Ramos (cell line): ENCODE results near the gene ADCY1.

Experiments used
- in situ Hi-C: fragments of 300-500 bp; cut with MboI; formaldehyde crosslinking; loops from one replicate; pipeline ENCODE4 v1.14.3; 2022; ENCODE audit warnings: low sequenced_read_pairs; ENCODE audit not compliant: unreplicated experiment

The ADCY1 gene

DNA sequence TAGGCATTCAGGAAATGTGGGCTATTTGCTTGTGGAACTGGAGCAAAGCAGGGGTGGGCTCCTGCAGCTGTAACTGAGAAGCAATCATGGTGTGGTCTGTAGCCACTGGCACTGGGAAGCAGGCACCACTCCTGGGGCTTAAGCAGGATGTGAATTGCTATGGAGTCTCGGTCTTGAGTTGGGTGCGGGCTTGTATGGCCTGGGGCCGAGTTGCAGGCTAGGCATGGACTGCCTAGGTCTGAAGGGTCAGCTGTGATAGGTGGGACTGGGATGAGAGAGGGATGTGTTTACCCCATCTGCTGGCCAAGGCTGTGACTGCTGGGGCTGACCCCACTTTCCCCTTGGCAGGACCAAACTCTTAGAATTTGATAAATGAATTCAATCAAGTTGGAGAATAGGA, 43.0 kb downstream of the ADCY1 start:
- in situ Hi-C loops: no loop called here

DNA sequence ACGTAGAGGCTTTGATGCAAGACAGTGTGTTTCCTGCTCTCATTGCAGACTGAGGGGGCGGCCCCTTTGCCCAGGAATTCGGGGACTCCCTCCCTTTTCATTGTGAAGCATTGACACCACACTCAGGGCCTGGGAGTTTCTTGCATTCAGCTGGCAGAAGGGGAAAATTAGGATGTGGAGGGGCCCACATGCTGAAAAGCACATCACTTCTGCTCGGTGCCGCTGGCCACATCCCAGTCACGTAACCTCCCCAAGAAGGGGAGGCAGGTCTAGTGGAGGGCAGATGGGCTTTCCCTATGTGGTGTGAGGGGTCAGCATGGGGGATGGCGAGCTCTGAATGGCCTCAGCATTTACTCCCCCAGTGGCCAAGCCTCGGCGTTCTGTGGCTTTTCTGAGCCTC, 47.9 kb downstream of the ADCY1 start:
- in situ Hi-C loops: no loop called here

DNA sequence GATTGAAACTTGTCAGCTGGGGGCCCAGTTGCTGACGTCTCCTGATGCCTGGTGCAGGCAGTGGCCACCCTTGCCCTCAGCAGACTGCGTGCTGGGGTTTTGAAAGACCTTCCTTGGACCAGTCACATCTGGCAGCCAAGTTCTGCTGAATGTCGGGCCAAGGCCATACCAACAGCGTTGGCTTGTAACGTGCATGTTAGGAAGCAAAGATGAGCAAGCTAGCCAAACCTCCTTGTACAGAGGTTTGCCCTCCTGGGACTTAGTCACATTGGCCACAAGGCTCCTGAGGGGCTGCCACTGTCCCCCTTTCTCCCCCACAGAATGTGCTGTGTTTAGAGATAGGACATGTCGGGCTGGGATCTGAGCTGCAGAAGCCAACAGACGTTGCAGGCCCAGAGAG, 49.0 kb downstream of the ADCY1 start:
- in situ Hi-C loops: no loop called here

DNA sequence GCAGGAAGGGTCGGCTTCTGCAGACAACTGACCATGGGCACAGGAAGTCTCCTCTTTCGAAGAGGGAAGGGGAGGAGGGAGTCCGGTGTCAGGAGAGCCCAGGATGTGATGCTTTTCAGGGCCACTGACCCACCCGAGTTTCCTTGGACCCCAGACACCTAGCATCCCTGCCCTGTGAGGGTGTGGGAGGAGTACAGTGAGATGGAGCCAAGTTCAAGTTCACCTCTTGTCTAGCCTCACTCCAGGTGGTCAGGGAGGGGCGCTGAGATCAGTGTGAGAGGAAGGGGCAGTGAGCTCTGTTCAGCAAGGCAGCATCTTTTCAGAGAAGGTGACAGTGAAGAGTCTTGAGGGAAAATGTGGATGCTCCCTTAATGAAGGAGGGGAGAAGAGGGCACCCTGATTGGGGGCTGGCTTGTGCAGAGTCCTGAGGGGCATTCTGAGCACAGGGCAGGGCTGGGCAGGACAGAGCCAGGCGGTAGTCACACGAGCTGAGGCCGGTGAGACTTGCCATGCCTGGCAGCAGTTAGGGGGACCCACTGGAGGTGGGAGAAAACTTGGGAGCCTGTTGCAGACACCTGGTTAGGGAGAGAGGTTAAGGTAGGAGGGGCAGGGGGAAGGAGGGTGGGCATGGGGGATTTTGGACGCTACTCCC, 49.7 kb downstream of the ADCY1 start:
- in situ Hi-C loops: no loop called here

DNA sequence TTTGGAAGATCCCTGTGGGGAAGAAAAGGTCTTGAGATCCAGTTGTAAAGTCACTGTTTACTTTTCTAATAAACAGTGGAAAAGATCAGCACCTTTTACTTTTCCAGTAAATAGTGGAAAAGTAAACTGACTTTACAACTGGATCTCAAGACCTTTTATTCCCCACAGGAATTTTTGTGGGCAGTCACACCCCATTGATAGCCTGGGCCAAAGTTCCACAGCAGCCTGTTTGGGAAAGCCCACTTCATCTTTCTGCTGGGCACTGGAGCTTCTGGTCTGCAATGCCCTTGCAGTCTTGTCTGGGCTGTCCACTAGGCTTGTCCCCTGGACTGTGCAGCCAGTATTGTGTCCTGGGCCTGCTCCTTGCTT, 50.2 kb downstream of the ADCY1 start:
- in situ Hi-C loops: no loop called here

DNA sequence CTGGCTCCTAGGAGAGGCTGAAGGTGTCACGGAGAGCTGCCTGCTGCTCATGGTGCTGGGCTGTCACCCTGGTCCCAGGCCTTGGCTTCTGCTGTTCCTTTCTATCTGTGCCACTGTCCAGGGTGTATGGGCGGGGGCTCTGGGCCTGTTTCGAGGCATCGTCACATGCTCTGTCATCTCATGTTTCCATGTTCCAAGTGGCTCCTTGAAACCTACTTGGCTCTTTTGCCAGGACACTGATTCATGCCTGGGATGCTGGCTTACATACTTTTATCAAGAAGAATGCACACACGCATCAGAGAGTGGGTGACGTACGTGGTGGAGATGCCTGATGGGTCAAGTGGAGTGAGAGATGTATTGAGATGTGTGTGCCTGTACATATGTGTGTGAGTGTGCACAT, 50.9 kb downstream of the ADCY1 start:
- in situ Hi-C loops: no loop called here

DNA sequence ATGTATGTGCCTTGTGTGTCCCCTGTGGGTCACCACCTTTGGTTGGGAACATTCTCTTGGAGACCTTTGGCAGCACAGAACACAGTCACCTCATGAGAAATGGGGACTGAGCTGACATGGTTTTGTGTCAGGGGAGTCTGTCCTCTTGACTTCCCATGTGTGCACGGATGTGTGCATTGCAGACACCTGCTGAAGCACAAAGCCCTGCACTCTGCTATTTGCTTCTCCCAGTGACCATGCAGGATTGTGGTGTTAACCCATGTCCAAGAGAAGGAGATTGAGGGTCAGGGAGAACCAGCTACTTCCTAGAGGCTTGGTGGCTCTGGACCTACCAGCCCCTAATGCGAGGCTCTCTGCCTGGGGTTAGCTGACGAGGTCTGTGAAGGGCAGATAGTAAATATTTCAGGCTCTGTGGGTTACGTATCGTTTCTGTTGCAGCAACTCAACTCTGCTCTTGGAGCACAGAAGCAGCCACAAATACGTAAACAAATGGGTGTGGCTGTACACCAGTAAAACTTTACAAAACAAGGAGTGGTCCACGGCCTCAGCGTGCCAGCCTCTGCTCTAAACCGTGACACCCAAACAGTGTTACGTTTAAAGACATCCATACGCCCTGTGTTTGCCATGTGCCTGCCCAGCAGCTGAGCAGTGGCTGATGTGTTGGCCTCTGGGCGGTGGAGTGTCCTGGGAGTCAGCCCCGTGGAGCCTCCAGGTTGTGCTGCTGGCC, 51.7 kb downstream of the ADCY1 start:
- in situ Hi-C loops: no loop called here

DNA sequence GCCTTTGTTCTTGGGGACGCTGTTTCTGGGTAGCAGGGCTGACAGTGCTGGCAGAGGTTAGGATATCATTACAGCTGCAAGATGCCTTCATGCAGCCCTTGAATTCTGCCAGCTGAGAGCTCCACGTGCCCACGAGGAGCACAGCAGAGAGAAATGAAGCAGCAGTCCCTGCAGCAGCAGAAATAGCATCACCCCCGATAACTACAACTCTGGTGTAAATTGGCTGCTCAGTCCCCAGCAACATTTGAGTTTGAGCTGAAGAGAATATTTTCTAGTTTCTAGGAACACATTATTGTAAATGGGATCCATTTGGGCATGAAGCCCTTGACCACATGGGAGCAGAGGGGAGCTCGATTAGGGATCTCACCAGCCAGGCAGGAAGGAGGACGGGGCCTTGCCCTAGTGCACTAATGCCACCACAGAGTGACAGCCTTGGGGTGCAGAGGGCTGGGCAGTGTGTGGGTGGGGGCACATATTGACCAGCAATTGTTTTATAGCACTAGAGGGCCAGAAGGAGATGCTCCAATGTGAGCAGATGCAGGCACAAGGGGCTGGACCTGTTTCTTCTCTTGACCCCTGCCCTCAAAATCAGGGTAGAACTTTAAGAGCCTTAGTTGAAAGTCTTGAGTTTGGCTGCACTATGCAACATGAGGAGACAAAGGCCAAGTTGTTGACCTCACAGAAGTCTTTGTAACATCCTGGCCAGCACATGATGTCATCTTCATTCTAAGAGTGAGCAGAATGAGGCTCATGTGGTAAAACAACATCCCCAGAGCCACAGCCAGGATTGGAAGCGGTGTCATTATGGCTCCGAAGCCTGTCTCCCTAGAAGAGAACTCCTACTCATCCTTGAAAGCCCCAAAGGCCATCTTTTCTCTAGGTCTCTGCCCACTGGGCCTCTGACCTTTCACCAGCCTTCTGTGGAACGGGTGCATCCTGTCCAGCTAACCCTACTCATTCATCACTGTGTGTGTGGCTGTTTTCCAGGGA, 52.6 kb downstream of the ADCY1 start:
- in situ Hi-C loops: no loop called here

DNA sequence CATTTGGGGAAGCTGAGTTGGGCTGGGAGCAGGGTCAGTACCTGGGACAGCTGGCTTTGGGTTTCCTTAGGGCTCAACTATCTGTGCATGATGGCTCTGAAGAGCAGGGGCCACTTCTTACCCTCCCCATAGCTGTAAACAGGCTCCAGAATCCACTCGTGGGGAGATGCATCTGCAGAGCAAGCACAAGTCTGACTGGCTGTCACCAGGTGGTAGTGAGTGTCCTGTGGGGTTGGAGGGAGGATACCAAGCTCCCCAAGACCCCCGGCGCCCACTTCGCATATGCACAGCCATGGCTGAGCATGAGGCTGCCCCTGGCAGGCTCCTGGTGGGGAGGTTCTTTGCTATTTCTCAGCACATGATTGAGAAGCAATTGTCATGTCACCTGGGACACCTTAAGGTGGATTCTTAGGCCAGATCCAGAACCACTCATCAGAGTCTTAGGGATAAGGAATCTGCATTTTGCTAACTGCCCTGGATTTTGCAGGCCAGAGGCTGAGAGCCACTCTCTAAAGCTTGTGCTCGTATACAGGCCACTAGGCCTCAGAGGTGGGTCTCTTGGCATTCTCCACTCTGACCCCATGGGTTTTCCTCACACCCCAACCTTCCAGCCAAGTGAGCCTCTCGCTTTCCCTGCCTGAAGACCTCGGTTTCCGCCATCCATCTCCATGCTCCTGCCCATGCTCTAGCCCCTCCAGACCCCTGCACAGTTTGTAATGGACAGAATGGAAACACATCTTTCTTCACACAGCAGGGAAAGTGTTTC, 53.7 kb downstream of the ADCY1 start:
- in situ Hi-C loops: no loop called here

DNA sequence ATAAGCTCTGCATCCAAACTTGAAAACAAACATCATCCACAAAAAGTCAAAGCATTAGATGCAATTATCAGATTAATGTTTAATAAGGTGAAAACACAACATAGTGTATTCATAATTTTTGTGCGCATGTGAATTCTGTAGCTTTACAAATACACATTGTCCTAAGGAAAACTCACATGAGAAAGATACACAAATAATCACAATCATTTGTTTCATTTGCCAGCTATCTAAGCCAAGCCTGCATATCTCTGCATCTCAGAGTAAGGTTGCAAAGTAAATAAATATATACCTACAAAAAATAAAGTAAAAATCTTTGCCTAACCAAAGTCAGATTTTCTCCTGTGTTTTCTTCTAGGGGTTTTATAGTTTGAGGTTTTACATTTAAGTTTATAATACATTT, 57.4 kb downstream of the ADCY1 start:
- in situ Hi-C loops: no loop called here

DNA sequence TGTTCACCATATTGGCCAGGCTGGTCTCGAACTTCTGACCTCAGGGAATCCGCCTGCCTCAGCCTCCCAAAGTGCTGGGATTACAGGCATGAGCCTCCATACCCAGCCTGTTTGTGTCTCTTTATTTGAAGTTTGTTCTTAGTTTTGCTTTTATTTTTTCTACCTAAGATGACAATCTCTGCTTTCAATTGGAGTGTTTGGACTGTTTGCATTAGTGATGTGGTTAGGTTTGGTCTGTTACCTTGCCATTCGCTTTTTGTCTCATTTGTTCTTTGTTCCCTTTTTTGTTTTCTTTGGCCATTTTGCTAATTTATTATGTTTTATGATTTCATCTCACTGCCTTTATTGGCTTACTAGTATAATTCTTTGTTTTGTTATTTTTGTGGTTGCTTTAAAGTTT, 62.6 kb downstream of the ADCY1 start:
- in situ Hi-C loops: no loop called here

DNA sequence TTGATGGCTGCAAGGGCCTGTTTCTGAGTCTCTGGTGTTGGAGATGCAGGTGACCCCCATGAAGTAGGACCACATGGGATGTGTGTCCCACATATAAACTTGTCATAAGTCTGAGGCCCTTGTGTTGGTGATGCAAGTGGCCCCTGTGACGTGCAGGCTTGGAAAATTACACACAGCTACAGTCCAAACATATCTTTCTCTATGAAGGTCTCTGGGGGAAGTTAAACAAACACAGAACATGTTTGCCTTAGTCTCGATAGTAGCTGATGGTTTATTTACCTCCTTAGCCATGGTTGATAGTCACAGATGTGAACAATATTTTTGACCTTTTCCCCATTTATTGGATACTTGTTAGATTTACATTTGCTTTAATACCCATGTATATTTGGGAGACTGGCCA, 64.7 kb downstream of the ADCY1 start:
- in situ Hi-C loops: no loop called here

DNA sequence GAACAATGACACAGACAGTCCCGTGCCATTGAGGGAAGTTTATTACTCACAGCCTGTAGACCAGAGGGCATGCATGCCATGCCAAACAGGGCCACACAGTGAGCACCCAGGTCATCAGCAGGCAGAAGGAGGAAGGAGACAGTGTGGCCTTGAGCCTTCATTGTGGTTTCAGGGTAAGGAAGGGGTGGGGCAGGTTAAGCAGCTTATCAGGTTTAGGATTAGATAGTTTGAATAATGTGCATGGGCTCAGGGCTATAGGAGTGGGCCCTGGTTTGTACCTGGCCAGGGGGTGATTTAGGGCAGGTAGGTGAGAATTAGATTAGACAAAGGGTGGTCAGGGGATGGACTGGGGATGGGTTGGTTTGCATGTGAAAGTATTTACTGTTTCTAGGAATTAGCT, 67.9 kb downstream of the ADCY1 start:
- in situ Hi-C loops: no loop called here

DNA sequence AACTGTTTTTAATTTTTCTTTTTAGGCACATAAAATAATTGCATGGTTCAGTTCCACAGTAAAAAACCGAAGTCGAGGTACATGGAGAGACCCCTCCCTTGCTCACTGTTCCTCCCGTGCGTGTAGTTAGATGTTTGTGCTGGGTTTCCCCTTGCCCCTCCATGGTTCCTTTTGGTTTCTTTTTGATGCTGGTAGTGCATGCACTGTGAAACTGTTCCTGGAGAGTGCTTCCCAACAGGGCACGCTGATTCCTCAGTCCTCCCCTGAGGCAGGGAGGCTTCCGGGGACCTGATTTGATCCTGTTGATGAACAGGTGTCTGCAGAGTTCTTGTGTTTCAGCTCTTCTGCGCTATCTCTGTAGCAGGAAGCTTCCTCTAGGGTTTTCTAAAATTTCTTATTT, 69.5 kb downstream of the ADCY1 start:
- in situ Hi-C loops: no loop called here

DNA sequence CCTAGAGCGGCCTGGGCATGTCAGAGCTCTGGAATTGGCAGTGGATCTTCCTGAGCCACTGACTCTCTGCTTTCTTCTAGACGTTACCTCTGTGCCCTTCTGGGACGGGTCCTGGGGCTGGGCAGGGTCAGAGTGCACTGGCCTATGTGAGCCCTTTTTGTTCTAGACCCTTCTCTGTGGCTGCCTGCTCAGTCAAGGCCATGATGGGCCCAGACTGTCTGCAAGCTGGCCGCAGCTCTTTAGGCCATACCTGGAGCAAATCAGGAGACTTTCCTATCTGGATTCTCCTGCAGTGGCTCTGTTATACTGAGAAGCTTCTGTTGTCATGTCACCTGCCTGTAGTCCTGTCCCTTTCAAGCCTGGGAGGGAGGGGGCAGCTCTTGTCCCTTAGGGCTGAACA, 70.1 kb downstream of the ADCY1 start:
- in situ Hi-C loops: no loop called here

DNA sequence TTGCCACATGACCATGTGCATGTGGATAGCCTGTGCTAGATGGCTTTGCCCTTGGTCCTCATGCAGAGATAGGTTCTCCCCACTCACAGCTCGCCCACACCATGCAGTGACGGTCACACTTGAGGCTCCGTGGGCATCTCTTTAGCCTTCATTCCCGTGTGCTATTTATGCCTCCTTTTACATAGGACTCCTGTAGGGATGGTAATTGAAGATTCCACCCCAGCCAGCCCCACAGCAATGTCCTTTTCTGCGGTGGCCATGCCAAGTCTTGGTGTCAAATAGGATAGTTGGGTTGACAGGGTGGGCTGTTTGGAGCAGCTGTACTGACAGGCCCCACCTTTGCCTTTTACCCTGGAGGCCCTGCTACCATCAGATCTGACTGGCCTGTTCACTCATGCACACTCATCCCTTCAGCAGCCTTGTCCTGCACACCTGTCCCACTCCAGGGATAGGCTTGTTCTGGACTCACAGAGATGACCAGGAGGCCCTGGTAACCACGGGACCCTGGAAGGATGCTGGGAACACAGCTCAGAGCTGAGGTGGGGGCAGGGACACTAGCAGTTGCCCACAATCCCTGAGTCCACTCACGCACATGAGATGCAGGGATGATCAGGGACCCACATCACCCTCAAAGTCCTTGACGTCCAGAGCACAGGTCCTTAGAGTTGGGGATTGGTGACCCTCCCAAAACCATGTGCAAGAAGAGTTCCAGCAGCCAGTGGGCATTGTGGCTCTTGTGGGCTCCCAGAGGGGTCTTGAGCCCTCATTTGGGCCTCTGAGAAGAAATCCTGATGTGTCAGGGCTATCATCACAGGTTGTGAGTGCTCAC, 71.2 kb downstream of the ADCY1 start:
- in situ Hi-C loops: no loop called here

DNA sequence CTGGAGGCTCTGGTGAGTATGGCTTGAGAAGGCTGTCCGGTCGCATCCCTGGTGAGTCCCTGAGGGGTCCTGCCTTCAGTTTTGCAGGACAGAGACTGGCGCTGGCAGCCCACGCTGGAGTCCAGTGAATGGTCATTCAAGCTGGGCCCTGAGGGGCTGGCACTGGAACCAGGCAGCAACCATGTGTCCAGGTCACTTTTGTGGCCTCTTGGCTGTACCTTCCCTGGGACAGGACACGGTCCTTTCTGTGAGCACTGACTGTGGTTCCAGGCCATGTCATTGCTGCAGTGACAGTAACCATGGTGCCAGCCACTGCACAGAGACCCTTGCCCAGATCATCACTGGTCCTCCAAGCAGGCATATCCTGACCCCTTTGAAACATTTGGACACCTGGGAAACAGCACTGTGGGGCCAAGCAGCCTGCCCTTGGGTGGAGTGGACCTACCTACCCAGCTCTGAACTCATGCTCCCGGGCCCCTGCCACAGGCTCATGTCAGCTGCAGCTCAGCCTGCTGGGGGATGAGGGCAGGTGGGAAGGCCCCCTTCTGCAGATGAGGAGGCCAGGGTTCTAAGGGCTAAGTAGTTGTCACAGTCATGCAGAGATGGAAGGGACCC, 72.1 kb downstream of the ADCY1 start:
- in situ Hi-C loops: no loop called here

DNA sequence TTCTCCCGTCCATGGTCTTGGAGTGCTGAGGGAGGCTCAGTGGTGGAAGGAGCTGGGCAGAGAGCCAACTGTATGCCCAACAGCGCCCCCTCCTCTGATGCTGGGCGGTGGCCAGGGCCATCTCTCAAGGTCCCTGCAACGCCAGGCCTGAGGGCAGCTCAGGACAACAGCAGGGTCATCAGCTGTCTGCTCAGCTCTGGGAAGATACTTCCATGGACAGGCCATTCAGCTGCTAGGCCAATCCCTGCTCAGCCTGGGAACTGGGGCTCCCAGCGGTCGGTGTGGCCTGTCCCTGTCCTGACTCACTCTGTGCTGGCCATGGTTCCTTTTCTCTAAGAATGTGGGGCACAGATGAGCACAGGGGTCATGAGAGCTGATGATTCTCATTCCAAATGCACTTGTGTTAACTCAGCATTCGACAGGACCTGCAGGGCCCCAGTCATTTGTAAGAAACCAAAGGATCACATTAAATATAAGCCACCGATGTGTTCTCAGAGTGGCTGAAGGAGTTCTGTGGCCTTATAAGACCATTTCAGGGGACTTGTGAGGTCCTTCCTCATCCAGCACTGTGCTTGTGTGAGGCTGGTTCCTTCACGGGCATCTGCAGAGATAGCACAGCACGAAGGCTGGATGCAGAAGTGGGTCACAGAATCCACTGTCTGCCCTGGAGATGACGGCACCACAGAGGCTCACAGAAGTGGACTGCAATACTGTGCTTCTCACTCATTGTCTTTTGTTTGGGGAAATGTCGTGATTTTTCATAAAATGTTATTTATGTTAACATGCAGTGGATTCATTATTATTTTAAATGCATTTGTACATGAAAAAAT, 73.0 kb downstream of the ADCY1 start:
- in situ Hi-C loops: no loop called here
